GM12865 (cell line): ENCODE data around the gene SERBP1.
"Not testable (repeated sequence)": the region's sequence is repeated elsewhere in the genome, so short reads cannot be mapped to it uniquely, and the experiment has no call there.

Experiments used
- DNase-seq: peaks from one replicate; pipeline ENCODE4 v3.0.0; 2010; ENCODE audit warnings: low read depth
- H3K4me3 ChIP-seq: 2 replicates; pipeline ENCODE4 v1.5.1; 2011; ENCODE audit warnings: mild to moderate bottlenecking, low read depth, low read length, control low read depth
- CTCF ChIP-seq: IDR thresholded peaks from 2 replicates; pipeline ENCODE4 v1.5.1; 2011; ENCODE audit warnings: low read length, control low read depth, low read depth, inconsistent platforms; ENCODE audit not compliant: insufficient read depth; ENCODE audit errors: missing control alignments

Gene SERBP1

GRCh38 chr1:67458663-67459062, 28.5 kb upstream of the SERBP1 start:
- no peak for TF ChIP-seq CTCF
- DNase-seq = no peak
- no peak overlapping the region for H3K4me3 ChIP-seq

DNA sequence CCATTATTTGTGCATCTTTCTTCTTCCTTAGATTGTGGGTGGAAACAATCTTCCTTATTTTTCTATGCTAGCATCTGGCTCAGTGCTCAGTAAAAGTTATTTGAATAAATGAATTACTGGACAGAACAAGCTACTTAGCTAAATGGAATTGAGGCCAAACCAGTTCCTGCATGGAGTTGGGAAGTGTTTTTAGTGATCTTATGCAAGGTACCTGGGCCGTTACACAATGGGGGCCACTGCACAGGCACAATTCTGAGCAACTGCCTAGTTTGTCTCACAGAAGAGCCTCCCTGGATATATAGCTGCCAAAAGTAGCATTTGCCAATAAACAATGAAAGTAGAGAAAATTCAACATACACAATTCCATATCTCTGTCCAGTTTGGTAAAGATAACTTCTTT, 27.0 kb upstream of the SERBP1 start:
- no peak overlapping the region for H3K4me3 ChIP-seq
- no peak for TF ChIP-seq CTCF
- no peak for DNase-seq

DNA sequence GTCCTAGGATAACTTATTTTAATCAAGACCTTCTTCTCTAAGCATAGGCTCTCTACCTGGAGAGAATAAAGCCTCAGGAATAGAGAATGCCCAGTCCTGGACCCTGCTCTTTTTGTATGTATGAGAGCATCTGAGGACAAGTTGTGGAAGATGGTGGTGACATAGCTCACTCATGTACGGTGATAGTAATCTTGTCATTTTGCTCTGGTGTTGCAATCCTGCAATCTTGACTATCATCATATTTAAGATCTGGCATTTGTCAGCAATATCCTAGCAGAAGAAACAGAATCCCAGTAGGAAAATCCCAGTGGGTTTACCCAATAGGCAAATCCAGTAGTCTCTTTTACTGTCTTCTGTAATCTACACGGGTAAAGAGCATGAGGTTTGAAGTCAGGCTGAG, 21.6 kb upstream of the SERBP1 start:
- DNase-seq = no peak
- no peak for TF ChIP-seq CTCF
- no peak overlapping the region for H3K4me3 ChIP-seq

- H3K4me3 ChIP-seq = no peak overlapping the region
- DNase-seq = no peak
- no peak for TF ChIP-seq CTCF
Measured at GRCh38 chr1:67451356-67451755, 21.2 kb upstream of the SERBP1 start.

GRCh38 chr1:67446893-67447292, 16.7 kb upstream of the SERBP1 start:
- TF ChIP-seq CTCF = no peak
- no peak overlapping the region for H3K4me3 ChIP-seq
- no peak for DNase-seq

GRCh38 chr1:67446014-67446413, 15.8 kb upstream of the SERBP1 start:
- not testable (repeated sequence) for DNase-seq, H3K4me3 ChIP-seq

DNA sequence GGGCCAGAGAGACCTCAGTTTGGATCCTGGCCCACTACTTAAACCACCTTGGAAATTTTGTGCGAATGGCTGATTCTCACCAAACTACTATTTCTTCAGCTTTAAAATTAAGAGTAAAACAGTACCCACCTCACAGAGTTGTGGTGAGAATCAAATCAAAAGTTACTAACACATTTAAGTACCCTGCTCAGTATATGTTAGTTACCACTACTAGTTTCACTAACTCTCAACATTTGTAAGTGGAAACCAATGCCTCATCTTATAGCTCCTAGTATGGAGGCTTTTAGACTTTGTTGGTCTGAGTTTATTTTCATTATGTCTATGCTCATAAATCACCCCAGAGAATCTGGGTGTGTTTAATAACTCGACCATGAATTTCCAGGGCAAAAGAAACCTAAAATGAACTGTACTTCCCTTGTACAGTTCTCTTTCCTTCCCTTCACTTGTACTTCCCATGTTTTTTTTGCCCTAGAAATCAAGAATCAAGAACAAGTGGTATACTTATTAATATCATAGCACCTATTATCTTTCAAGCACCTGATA, 11.6 kb upstream of the SERBP1 start:
- DNase-seq = no peak
- TF ChIP-seq CTCF = no peak
- no peak overlapping the region for H3K4me3 ChIP-seq
